Measurements from ENCODE around the gene ZNF784.
A peak's percentile ranks its signal among the peaks of the same experiment; 100 is the strongest.

The ZNF784 gene

DNA sequence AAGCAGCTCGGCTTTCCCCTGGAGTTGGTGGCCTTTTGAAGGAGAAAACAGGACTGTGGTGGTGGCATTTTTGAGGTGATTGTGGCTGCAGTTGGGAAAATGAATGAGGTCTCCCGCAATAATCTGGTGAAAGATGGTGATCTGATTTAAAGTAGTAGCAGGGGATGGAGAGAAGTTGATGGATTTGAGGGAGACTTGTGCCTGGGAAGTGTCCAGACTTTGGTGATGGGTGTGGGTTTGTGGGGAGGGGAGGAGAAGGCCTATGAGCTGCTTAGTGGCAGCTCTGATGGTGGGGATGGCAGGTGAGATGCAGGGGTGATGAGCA, 46.6 kb upstream of the ZNF784 start:
- no peak for TF ChIP-seq ZC3H10 (CRISPR knock-in tag; IDR thresholded peaks at IDR 0.05)
- no peak for TF ChIP-seq ISL1 (CRISPR knock-in tag; IDR thresholded peaks at IDR 0.05)
- no peak for TF ChIP-seq GLIS3 (CRISPR knock-in tag; IDR thresholded peaks at IDR 0.05)
- TF ChIP-seq, protein P1, sequence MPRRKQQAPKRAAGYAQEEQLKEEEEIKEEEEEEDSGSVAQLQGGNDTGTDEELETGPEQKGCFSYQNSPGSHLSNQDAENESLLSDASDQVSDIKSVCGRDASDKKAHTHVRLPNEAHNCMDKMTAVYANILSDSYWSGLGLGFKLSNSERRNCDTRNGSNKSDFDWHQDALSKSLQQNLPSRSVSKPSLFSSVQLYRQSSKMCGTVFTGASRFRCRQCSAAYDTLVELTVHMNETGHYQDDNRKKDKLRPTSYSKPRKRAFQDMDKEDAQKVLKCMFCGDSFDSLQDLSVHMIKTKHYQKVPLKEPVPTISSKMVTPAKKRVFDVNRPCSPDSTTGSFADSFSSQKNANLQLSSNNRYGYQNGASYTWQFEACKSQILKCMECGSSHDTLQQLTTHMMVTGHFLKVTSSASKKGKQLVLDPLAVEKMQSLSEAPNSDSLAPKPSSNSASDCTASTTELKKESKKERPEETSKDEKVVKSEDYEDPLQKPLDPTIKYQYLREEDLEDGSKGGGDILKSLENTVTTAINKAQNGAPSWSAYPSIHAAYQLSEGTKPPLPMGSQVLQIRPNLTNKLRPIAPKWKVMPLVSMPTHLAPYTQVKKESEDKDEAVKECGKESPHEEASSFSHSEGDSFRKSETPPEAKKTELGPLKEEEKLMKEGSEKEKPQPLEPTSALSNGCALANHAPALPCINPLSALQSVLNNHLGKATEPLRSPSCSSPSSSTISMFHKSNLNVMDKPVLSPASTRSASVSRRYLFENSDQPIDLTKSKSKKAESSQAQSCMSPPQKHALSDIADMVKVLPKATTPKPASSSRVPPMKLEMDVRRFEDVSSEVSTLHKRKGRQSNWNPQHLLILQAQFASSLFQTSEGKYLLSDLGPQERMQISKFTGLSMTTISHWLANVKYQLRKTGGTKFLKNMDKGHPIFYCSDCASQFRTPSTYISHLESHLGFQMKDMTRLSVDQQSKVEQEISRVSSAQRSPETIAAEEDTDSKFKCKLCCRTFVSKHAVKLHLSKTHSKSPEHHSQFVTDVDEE (CRISPR knock-in tag; IDR thresholded peaks at IDR 0.05): no peak
- TF ChIP-seq BACH2 (CRISPR knock-in tag; IDR thresholded peaks at IDR 0.05; ENCODE audit: borderline replicate concordance): no peak
- TF ChIP-seq TOX (CRISPR knock-in tag; IDR thresholded peaks at IDR 0.05; ENCODE audit: borderline replicate concordance): no peak
- no peak for TF ChIP-seq CSDC2 (CRISPR knock-in tag; IDR thresholded peaks at IDR 0.05)
- TF ChIP-seq ZNF70 (CRISPR knock-in tag; IDR thresholded peaks at IDR 0.05): no peak
- no peak for TF ChIP-seq ZNF565 (CRISPR knock-in tag; conservative IDR thresholded peaks at IDR 0.05; ENCODE audit: low read depth)
- no peak for TF ChIP-seq PATZ1 (CRISPR knock-in tag; IDR thresholded peaks at IDR 0.05; ENCODE audit: borderline replicate concordance)
- TF ChIP-seq RARB (CRISPR knock-in tag; IDR thresholded peaks at IDR 0.05): no peak
- TF ChIP-seq, protein P2, sequence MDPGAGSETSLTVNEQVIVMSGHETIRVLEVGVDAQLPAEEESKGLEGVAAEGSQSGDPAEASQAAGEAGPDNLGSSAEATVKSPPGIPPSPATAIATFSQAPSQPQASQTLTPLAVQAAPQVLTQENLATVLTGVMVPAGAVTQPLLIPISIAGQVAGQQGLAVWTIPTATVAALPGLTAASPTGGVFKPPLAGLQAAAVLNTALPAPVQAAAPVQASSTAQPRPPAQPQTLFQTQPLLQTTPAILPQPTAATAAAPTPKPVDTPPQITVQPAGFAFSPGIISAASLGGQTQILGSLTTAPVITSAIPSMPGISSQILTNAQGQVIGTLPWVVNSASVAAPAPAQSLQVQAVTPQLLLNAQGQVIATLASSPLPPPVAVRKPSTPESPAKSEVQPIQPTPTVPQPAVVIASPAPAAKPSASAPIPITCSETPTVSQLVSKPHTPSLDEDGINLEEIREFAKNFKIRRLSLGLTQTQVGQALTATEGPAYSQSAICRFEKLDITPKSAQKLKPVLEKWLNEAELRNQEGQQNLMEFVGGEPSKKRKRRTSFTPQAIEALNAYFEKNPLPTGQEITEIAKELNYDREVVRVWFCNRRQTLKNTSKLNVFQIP (CRISPR knock-in tag; IDR thresholded peaks at IDR 0.05; ENCODE audit: borderline replicate concordance, low read depth): no peak
- no peak for TF ChIP-seq OSR1 (CRISPR knock-in tag; IDR thresholded peaks at IDR 0.05)
- no peak for TF ChIP-seq TCF4 (CRISPR knock-in tag; IDR thresholded peaks at IDR 0.05; ENCODE audit: borderline replicate concordance)
- no peak for TF ChIP-seq ZNF8 (CRISPR knock-in tag; IDR thresholded peaks at IDR 0.05)
- TF ChIP-seq PPARA (CRISPR knock-in tag; IDR thresholded peaks at IDR 0.05; ENCODE audit: borderline replicate concordance): no peak
- no peak for ATAC-seq

DNA sequence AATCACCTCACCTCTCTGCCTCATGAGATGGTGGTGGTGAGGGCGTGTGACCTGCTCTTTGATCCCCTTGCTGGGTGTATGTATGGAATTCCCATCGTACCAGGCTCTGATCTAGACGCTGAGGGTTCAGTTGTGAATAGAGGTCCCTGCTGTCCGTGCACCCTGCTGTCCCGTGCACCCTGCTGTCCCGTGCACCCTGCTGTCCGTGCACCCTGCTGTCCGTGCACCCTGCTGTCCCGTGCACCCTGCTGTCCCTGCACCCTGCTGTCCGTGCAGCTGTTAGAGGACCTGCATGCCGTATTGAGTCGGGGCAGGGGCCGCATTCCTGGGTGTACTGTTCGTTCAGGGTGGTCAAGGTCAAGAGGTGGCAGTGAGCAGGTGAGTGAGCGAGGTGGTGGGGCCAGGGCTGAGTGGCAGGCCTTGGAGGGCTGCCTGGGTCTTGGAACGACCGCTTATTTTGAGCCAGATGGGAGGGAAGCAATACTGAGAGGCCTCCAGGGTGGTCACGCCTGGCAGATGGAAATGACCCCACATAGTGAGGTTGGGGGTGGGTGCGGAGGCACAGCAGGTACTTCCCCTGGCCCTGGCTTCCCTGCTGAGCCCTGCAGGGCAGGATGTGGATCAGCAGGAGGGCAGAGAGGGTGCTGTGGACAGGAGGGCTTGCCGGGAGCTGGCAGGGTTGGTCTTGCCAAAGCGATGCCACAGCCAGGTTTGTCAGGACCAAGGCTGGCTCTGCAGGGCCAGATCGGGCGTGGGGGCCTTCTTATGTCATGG, 46.1 kb upstream of the ZNF784 start:
- TF ChIP-seq ZFP3 (CRISPR knock-in tag; IDR thresholded peaks at IDR 0.05) (no peak), ISL1 (CRISPR knock-in tag; IDR thresholded peaks at IDR 0.05) (no peak), TCF4 (CRISPR knock-in tag; IDR thresholded peaks at IDR 0.05; ENCODE audit: borderline replicate concordance) (no peak), TOX (CRISPR knock-in tag; IDR thresholded peaks at IDR 0.05; ENCODE audit: borderline replicate concordance) (no peak), ZFP30 (CRISPR knock-in tag; IDR thresholded peaks at IDR 0.05) (no peak), PPARA (CRISPR knock-in tag; IDR thresholded peaks at IDR 0.05; ENCODE audit: borderline replicate concordance) (no peak), RARB (CRISPR knock-in tag; IDR thresholded peaks at IDR 0.05) (no peak), ZNF8 (CRISPR knock-in tag; IDR thresholded peaks at IDR 0.05) (no peak), PATZ1 (CRISPR knock-in tag; IDR thresholded peaks at IDR 0.05; ENCODE audit: borderline replicate concordance) (no peak), ZNF565 (CRISPR knock-in tag; conservative IDR thresholded peaks at IDR 0.05; ENCODE audit: low read depth) (no peak), ZNF70 (CRISPR knock-in tag; IDR thresholded peaks at IDR 0.05) (no peak), GLIS3 (CRISPR knock-in tag; IDR thresholded peaks at IDR 0.05) (no peak)
- TF ChIP-seq, protein P3, sequence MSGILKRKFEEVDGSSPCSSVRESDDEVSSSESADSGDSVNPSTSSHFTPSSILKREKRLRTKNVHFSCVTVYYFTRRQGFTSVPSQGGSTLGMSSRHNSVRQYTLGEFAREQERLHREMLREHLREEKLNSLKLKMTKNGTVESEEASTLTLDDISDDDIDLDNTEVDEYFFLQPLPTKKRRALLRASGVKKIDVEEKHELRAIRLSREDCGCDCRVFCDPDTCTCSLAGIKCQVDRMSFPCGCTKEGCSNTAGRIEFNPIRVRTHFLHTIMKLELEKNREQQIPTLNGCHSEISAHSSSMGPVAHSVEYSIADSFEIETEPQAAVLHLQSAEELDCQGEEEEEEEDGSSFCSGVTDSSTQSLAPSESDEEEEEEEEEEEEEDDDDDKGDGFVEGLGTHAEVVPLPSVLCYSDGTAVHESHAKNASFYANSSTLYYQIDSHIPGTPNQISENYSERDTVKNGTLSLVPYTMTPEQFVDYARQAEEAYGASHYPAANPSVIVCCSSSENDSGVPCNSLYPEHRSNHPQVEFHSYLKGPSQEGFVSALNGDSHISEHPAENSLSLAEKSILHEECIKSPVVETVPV (CRISPR knock-in tag; IDR thresholded peaks at IDR 0.05): no peak
- TF ChIP-seq, protein P1 (CRISPR knock-in tag; IDR thresholded peaks at IDR 0.05): no peak
- TF ChIP-seq, protein P2 (CRISPR knock-in tag; IDR thresholded peaks at IDR 0.05; ENCODE audit: borderline replicate concordance, low read depth): no peak
- TF ChIP-seq, protein P4, sequence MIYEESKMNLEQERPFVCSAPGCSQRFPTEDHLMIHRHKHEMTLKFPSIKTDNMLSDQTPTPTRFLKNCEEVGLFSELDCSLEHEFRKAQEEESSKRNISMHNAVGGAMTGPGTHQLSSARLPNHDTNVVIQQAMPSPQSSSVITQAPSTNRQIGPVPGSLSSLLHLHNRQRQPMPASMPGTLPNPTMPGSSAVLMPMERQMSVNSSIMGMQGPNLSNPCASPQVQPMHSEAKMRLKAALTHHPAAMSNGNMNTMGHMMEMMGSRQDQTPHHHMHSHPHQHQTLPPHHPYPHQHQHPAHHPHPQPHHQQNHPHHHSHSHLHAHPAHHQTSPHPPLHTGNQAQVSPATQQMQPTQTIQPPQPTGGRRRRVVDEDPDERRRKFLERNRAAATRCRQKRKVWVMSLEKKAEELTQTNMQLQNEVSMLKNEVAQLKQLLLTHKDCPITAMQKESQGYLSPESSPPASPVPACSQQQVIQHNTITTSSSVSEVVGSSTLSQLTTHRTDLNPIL (CRISPR knock-in tag; IDR thresholded peaks at IDR 0.05; ENCODE audit: low read depth): no peak
- 0 out of 3 replicates have a peak, but pooled peaks have one; percentile 12 for ATAC-seq
